Thoracic aorta (tissue), 2 donors: ENCODE data around the gene ADCY7. TPM values are rescaled to one million over a fixed set of nuclear protein-coding genes. Genes with fewer than 3 reads are reported as not detected.

Experiments
- ATAC-seq: fragments of 150-250 bp; one replicate; pipeline ENCODE4 v1.8.0; 2017; ENCODE audit warnings: low read depth; ENCODE audit not compliant: insufficient number of reproducible peaks, low FRiP score
- DNase-seq: peaks from one replicate; pipeline ENCODE4 v3.0.0-alpha.2; 2020; ENCODE audit warnings: low spot score
- H3K27ac ChIP-seq, 2 donors: fragments of 200-600 bp; sonication (generic); 1 replicate in 1 of 2; 2 replicates in 1 of 2; pipeline ENCODE4 v1.5.1; 2016; ENCODE audit warnings: mild to moderate bottlenecking in 2 of 2, moderate library complexity in 2 of 2
- H3K27me3 ChIP-seq: fragments of 200-600 bp; sonication (generic); replicated peaks from 2 replicates; pipeline ENCODE4 v1.6.0; 2016; ENCODE audit warnings: mild to moderate bottlenecking; ENCODE audit not compliant: insufficient read depth
- H3K36me3 ChIP-seq: fragments of 200-600 bp; sonication (generic); one replicate; pipeline ENCODE4 v1.5.1; 2016
- H3K4me1 ChIP-seq, 2 donors: fragments of 200-600 bp; sonication (generic); 1 replicate in 1 of 2; 2 replicates in 1 of 2; pipeline versions ENCODE4 v1.5.1 to v1.6.0; 2016; ENCODE audit warnings: low read depth in 2 of 2, mild to moderate bottlenecking in 1 of 2; ENCODE audit not compliant: control insufficient read depth in 1 of 2
- H3K4me3 ChIP-seq: fragments of 200-600 bp; sonication (generic); 2 replicates; pipeline ENCODE4 v1.5.1; 2016; ENCODE audit warnings: mild to moderate bottlenecking
- H3K9me3 ChIP-seq: fragments of 200-600 bp; sonication (generic); 2 replicates; pipeline ENCODE4 v1.5.1; 2016
- CTCF ChIP-seq: fragments of 200-600 bp; sonication (generic); IDR thresholded peaks from one replicate; pipeline ENCODE4 v1.5.1; 2019; ENCODE audit warnings: antibody characterized with exemption
- total RNA-seq, 2 donors: library from RNA; depleted of rRNA; stranded (reverse); fragments of >200 nt; gene quantifications; one replicate each; pipeline versions ENCODE4 v1.1.0 to v1.2.3, GENCODE V29; 2016

Gene ADCY7
- total RNA-seq, 2 donors from 2014 or later, result 35.9 to 39.8 TPM

GRCh38 chr16:50301626-50302471 is 35.5 kb downstream of the ADCY7 start:
- ATAC-seq, result no peak
- no peaks in the 10 kb centered on the region for H3K9me3 ChIP-seq
- H3K27me3 ChIP-seq, result no peaks in the 10 kb centered on the region
- no peak overlapping the region for H3K4me3 ChIP-seq
- H3K4me1 ChIP-seq, result no peaks in the 10 kb centered on the region
- TF ChIP-seq CTCF, result no peak
- H3K36me3 ChIP-seq, result no peaks in the 10 kb centered on the region
- no peak overlapping the region for H3K27ac ChIP-seq
- no peak for DNase-seq

- Histone ChIP-seq H3K27me3 (no peaks in the 10 kb centered on the region), H3K9me3 (no peaks in the 10 kb centered on the region), H3K4me3 (no peak overlapping the region), H3K4me1 (no peaks in the 10 kb centered on the region), H3K27ac (no peak overlapping the region), H3K36me3 (no peaks in the 10 kb centered on the region)
- ATAC-seq (no peak), DNase-seq (no peak)
- no peak for TF ChIP-seq CTCF
These were observed 36.2 kb downstream of the ADCY7 start for GRCh38 chr16:50302472-50303005.

- no peaks in the 10 kb centered on the region for H3K9me3 ChIP-seq
- no peak for TF ChIP-seq CTCF
- DNase-seq (no peak), ATAC-seq (no peak)
- H3K4me3 ChIP-seq, result no peak overlapping the region
- no peak overlapping the region for H3K27ac ChIP-seq
- H3K27me3 ChIP-seq, result no peaks in the 10 kb centered on the region
- no peaks in the 10 kb centered on the region for H3K36me3 ChIP-seq
- H3K4me1 ChIP-seq, result no peaks in the 10 kb centered on the region
These were observed 36.8 kb downstream of the ADCY7 start for GRCh38 chr16:50303041-50303604.

GRCh38 chr16:50303605-50304466 is 37.5 kb downstream of the ADCY7 start:
- TF ChIP-seq CTCF, result no peak
- H3K27ac ChIP-seq, result no peak overlapping the region

More at GRCh38 chr16:50303605-50304466, 37.5 kb downstream of the ADCY7 start:
- no peaks in the 10 kb centered on the region for H3K27me3 ChIP-seq
- H3K9me3 ChIP-seq, result no peaks in the 10 kb centered on the region
- H3K4me1 ChIP-seq, result no peaks in the 10 kb centered on the region
- DNase-seq, result no peak
- no peaks in the 10 kb centered on the region for H3K36me3 ChIP-seq
- no peak for ATAC-seq
- H3K4me3 ChIP-seq, result no peak overlapping the region
